GM12874 (cell line): Measurements from ENCODE around the gene MAP2K3.

Source experiments
- CTCF ChIP-seq: IDR thresholded peaks from 2 replicates; pipeline ENCODE4 v1.5.1; 2011; ENCODE audit warnings: low read depth, mild to moderate bottlenecking, control low read depth, low read length, moderate library complexity; ENCODE audit not compliant: insufficient read depth

MAP2K3 gene

GRCh38 chr17:21279198-21279535, 5.3 kb upstream of the MAP2K3 start:
- no peak for TF ChIP-seq CTCF

DNA sequence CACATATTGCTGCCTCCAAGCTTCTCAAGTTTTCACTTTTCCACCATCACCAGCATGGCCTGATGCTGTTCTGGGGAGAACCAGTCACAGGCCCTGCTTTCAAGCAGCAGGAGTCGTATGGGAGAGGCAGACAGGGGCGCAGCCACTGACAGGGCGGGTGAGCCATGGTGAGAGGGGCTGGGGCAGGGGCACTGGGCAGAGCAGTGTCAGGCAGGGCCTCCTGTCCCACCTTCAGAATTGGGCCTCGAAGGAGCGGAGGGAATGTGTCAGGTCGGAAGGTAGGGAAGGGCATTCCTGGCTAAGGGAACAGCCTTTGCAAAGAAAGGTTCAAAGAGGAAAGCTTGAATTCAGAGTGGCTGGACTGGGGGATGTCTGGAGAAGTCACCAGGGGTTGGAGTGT, 4.9 kb upstream of the MAP2K3 start:
- TF ChIP-seq CTCF: no peak

GRCh38 chr17:21280081-21280518, 4.4 kb upstream of the MAP2K3 start:
- TF ChIP-seq CTCF: peak; percentile 100

- no peak for TF ChIP-seq CTCF
Measured at GRCh38 chr17:21282231-21282630, 2.3 kb upstream of the MAP2K3 start.

GRCh38 chr17:21282850-21283249, 1.7 kb upstream of the MAP2K3 start:
- TF ChIP-seq CTCF: no peak

GRCh38 chr17:21283482-21284318, 811 bp upstream of the MAP2K3 start:
- TF ChIP-seq CTCF: no peak

DNA sequence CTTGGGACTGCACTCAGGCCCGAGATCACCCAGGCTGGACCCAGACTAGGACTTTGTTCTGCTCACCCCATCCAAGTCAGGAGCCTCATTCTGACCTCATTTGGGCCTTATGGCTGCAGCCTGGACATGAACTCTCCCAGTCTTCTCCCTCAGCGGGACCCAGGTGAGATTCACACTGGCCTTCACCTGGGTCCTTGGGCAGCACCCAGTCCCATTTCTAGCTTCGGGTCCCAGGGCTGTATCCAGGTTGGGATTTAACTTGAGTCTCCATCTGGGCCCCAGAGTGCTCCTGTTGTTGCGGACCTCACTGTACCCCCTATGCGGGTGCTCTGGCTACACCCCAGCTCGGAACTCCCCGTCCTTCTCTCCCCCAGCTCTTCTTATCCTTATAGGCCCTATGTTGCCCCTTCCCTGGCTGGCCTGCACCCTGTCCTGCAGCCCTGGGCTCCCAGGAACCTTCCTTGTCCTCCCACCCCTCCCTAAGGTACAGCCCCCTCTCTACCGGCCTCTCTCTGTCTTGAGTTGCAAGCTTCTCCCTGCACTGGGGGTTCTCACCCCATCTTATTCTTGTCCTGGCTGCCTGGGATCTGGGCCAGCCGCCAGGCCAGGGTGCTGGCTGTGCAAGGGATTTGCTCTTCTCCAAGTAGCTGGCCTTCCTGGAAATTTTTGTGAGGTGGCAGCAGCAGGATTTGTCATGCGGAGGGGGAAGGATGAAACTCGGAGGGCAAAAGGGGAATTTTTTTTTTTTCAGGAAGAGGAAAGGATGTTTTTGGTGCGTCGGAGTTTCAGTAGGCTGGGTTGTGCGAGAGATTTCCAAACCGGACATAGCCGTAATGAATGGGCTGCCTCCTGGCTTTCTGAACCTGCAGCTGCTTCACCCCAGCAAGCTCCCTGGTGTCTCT, 904 bp downstream of the MAP2K3 start:
- no peak for TF ChIP-seq CTCF
